H1 (cell line): ENCODE measurements around the gene EXOC5. TPM values are rescaled to one million over a fixed set of nuclear protein-coding genes. Genes with fewer than 3 reads are reported as not detected.

Experiments
- CTCF ChIA-PET: fragments of 300-600 bp; sonication (Branson Sonifier 250); formaldehyde crosslinking; loops from one replicate; lab custom pipeline; 2021; ENCODE audit not compliant: partially characterized antibody; lab: Charles Lee
- POLR2A ChIA-PET: fragments of 300-600 bp; sonication (Branson Sonifier 250); formaldehyde crosslinking; loops from one replicate; lab custom pipeline; 2021; ENCODE audit warnings: inconsistent platforms; ENCODE audit not compliant: partially characterized antibody; lab: Charles Lee
- DNase-seq, 2 experiments: peaks; one replicate each; pipeline versions ENCODE4 v3.0.0 to v3.0.0-alpha.2; 2010 to 2022; ENCODE audit warnings: low spot score in 2 of 2, low read depth in 1 of 2, mixed read lengths in 1 of 2
- FAIRE-seq: peaks from 2 replicates; lab custom pipeline; 2011; peaks lifted over from hg19 to GRCh38; lab: Jason Lieb, UNC
- H2AFZ ChIP-seq: 2 replicates; pipeline ENCODE4 v1.8.1; 2012; ENCODE audit warnings: low read length, inconsistent platforms
- H2AK5ac ChIP-seq: 2 replicates; pipeline ENCODE4 v1.6.1; 2013; ENCODE audit warnings: low read depth, low read length
- H2BK120ac ChIP-seq: replicated peaks from 2 replicates; pipeline ENCODE3; 2013; ENCODE audit warnings: low read depth, low read length, inconsistent platforms
- H2BK12ac ChIP-seq: 2 replicates; pipeline ENCODE4 v1.6.1; 2013; ENCODE audit warnings: low read depth, low read length
- H2BK15ac ChIP-seq: 2 replicates; pipeline ENCODE4 v1.6.1; 2013; ENCODE audit warnings: low read length
- H2BK20ac ChIP-seq: 2 replicates; pipeline ENCODE4 v1.6.1; 2013; ENCODE audit warnings: low read length
- H2BK5ac ChIP-seq: 2 replicates; pipeline ENCODE4 v1.6.1; 2013; ENCODE audit warnings: low read depth, low read length
- H3K14ac ChIP-seq: 2 replicates; pipeline ENCODE4 v1.6.1; 2013; ENCODE audit warnings: inconsistent platforms; ENCODE audit not compliant: insufficient read length
- H3K18ac ChIP-seq: 2 replicates; pipeline ENCODE4 v1.6.1; 2013; ENCODE audit warnings: low read length; ENCODE audit errors: extremely low read depth
- H3K23ac ChIP-seq: 2 replicates; pipeline ENCODE4 v1.6.1; 2013; ENCODE audit warnings: inconsistent platforms; ENCODE audit not compliant: insufficient read length
- H3K23me2 ChIP-seq: 2 replicates; pipeline ENCODE4 v1.6.1; 2013; ENCODE audit warnings: low read depth, low read length
- H3K27ac ChIP-seq: 2 replicates; pipeline ENCODE4 v1.6.1; 2011; ENCODE audit warnings: low read depth, low read length, inconsistent platforms
- H3K27me3 ChIP-seq, 4 experiments: replicated peaks in 1 of 4; 1 replicate in 1 of 4; 2 replicates in 3 of 4; pipeline versions ENCODE4 v1.6.1 to v1.8.1; 2011 to 2013; ENCODE audit warnings: low read length in 3 of 4, mild to moderate bottlenecking in 3 of 4, inconsistent platforms in 2 of 4, mixed read lengths in 2 of 4, moderate library complexity in 1 of 4; ENCODE audit not compliant: control insufficient read depth in 3 of 4, insufficient read depth in 3 of 4; ENCODE audit errors: extremely low read depth in 1 of 4
- H3K36me3 ChIP-seq, 4 experiments: 2 replicates each; pipeline versions ENCODE4 v1.6.1 to v1.8.1; 2011 to 2013; ENCODE audit warnings: mild to moderate bottlenecking in 4 of 4, low read length in 3 of 4, moderate library complexity in 2 of 4, control low read depth in 1 of 4, inconsistent platforms in 1 of 4; ENCODE audit not compliant: insufficient read depth in 4 of 4, control insufficient read depth in 2 of 4
- H3K4ac ChIP-seq: replicated peaks from 2 replicates; pipeline ENCODE3; 2013; ENCODE audit warnings: low read length, low read depth, mixed read lengths, inconsistent platforms; ENCODE audit not compliant: insufficient read length
- H3K4me1 ChIP-seq, 4 experiments: replicated peaks in 1 of 4; 1 replicate in 1 of 4; 2 replicates in 3 of 4; pipeline versions ENCODE4 v1.6.1 to v1.8.1; 2011 to 2013; ENCODE audit warnings: low read length in 3 of 4, inconsistent platforms in 2 of 4, mixed read lengths in 1 of 4; ENCODE audit not compliant: insufficient read depth in 4 of 4, control insufficient read depth in 3 of 4
- H3K4me2 ChIP-seq, 2 experiments: 2 replicates each; pipeline versions ENCODE4 v1.6.1 to v1.8.1; 2011 to 2013; ENCODE audit warnings: low read depth in 2 of 2, low read length in 2 of 2, control low read depth in 1 of 2, inconsistent platforms in 1 of 2, mild to moderate bottlenecking in 1 of 2; ENCODE audit not compliant: insufficient read depth in 1 of 2
- H3K4me3 ChIP-seq, 4 experiments: fragments of 200-600, 300-600 bp in 1 of 4; sonication (generic), shearing (Covaris generic), sonication (Bioruptor Twin) in 1 of 4; 2 replicates each; pipeline versions ENCODE4 v1.5.1 to v1.8.1; 2011 to 2016; ENCODE audit warnings: low read length in 4 of 4, low read depth in 3 of 4, control low read depth in 2 of 4, inconsistent platforms in 2 of 4, mild to moderate bottlenecking in 2 of 4, mixed read lengths in 1 of 4, moderate library complexity in 1 of 4; ENCODE audit not compliant: insufficient read depth in 2 of 4; ENCODE audit errors: extremely low read depth in 1 of 4
- H3K56ac ChIP-seq: replicated peaks from 2 replicates; pipeline ENCODE3; 2013; ENCODE audit warnings: low read depth, mild to moderate bottlenecking, mixed read lengths, low read length, inconsistent platforms; ENCODE audit not compliant: insufficient read length
- H3K79me1 ChIP-seq: 2 replicates; pipeline ENCODE4 v1.6.1; 2013; ENCODE audit warnings: low read depth, low read length, control low read depth
- H3K79me2 ChIP-seq, 2 experiments: 2 replicates each; pipeline versions ENCODE4 v1.6.1 to v1.8.1; 2012 to 2013; ENCODE audit warnings: low read length in 2 of 2, mild to moderate bottlenecking in 2 of 2, inconsistent platforms in 1 of 2; ENCODE audit not compliant: insufficient read depth in 2 of 2, control insufficient read depth in 1 of 2
- H3K9ac ChIP-seq, 4 experiments: replicated peaks in 1 of 4; 1 replicate in 1 of 4; 2 replicates in 3 of 4; pipeline versions ENCODE4 v1.6.1 to v1.8.1; 2011 to 2013; ENCODE audit warnings: low read depth in 3 of 4, low read length in 3 of 4, control low read depth in 2 of 4, mild to moderate bottlenecking in 2 of 4, moderate library complexity in 2 of 4, inconsistent platforms in 1 of 4; ENCODE audit errors: extremely low read depth in 1 of 4
- H3K9me3 ChIP-seq, 2 experiments: 2 replicates each; pipeline versions ENCODE4 v1.6.1 to v1.8.1; 2012 to 2013; ENCODE audit warnings: mild to moderate bottlenecking in 2 of 2, moderate library complexity in 2 of 2, control low read depth in 1 of 2, inconsistent platforms in 1 of 2, low read depth in 1 of 2, low read length in 1 of 2, mixed read lengths in 1 of 2; ENCODE audit not compliant: insufficient read depth in 2 of 2
- H4K20me1 ChIP-seq, 2 experiments: replicated peaks in 1 of 2; 2 replicates each; pipeline versions ENCODE3 to v1.8.1; 2011 to 2013; ENCODE audit warnings: inconsistent platforms in 2 of 2, low read length in 2 of 2, mild to moderate bottlenecking in 1 of 2; ENCODE audit not compliant: insufficient read depth in 2 of 2, control insufficient read depth in 1 of 2
- H4K5ac ChIP-seq: 2 replicates; pipeline ENCODE4 v1.6.1; 2013; ENCODE audit warnings: low read length, low read depth, mixed read lengths, inconsistent platforms; ENCODE audit not compliant: insufficient read length
- H4K8ac ChIP-seq: 2 replicates; pipeline ENCODE4 v1.8.0; 2013; ENCODE audit warnings: mild to moderate bottlenecking, moderate library complexity, low read length, inconsistent platforms; ENCODE audit not compliant: insufficient read depth; ENCODE audit errors: extremely low read depth
- H4K91ac ChIP-seq: replicated peaks from 2 replicates; pipeline ENCODE3; 2013; ENCODE audit warnings: low read length, mixed read lengths, inconsistent platforms; ENCODE audit not compliant: insufficient read length
- BCL11A ChIP-seq, 2 experiments: IDR thresholded peaks; one replicate each; pipeline ENCODE4 v1.6.1; 2011; ENCODE audit warnings: low read depth in 2 of 2, low read length in 2 of 2, mild to moderate bottlenecking in 2 of 2
- CBX5 ChIP-seq: fragments of 300-800, 300-1000 bp; sonication (generic); IDR thresholded peaks from 2 replicates; pipeline ENCODE4 v1.7.1; 2016; ENCODE audit warnings: antibody characterized with exemption, low read length, low read depth
- CHD1 ChIP-seq: IDR thresholded peaks from 2 replicates; pipeline ENCODE4 v1.6.1; 2012; ENCODE audit warnings: low read depth, low read length, improper control_type of control experiment
- CHD2 ChIP-seq: IDR thresholded peaks from 2 replicates; pipeline ENCODE4 v1.6.1; 2012; ENCODE audit warnings: low read length, improper control_type of control experiment
- CREB1 ChIP-seq: IDR thresholded peaks from 2 replicates; pipeline ENCODE4 v1.6.1; 2012; ENCODE audit warnings: inconsistent platforms
- CTCF ChIP-seq, 3 experiments: IDR thresholded peaks; 1 replicate in 2 of 3; 2 replicates in 1 of 3; pipeline versions ENCODE4 v1.5.1 to v1.6.1; 2011; ENCODE audit warnings: low read length in 3 of 3, mild to moderate bottlenecking in 3 of 3, inconsistent platforms in 2 of 3, low read depth in 1 of 3, moderate library complexity in 1 of 3; ENCODE audit not compliant: insufficient read depth in 1 of 3; ENCODE audit errors: control extremely low read depth in 1 of 3
- EP300 ChIP-seq, 2 experiments: IDR thresholded peaks; 1 replicate in 1 of 2; 2 replicates in 1 of 2; pipeline ENCODE4 v1.6.1; 2011 to 2012; ENCODE audit warnings: low read depth in 2 of 2, low read length in 2 of 2, mild to moderate bottlenecking in 2 of 2, borderline replicate concordance in 1 of 2, inconsistent platforms in 1 of 2, moderate library complexity in 1 of 2
- MAX ChIP-seq: IDR thresholded peaks from 2 replicates; pipeline ENCODE4 v1.6.1; 2012; ENCODE audit warnings: inconsistent platforms
- NRF1 ChIP-seq: IDR thresholded peaks from 2 replicates; pipeline ENCODE4 v1.6.1; 2011; ENCODE audit warnings: mild to moderate bottlenecking, low read depth, low read length, improper control_type of control experiment
- SAP30 ChIP-seq: fragments of 300-600 bp; sonication (generic); IDR thresholded peaks from 2 replicates; pipeline ENCODE4 v1.7.1; 2012; ENCODE audit warnings: low read length, moderate library complexity, mild to moderate bottlenecking, inconsistent platforms; ENCODE audit not compliant: insufficient read depth, insufficient replicate concordance
- SP2 ChIP-seq: IDR thresholded peaks from 2 replicates; pipeline ENCODE4 v1.6.1; 2012; ENCODE audit warnings: mild to moderate bottlenecking, low read length, inconsistent platforms
- TEAD4 ChIP-seq: IDR thresholded peaks from 2 replicates; pipeline ENCODE4 v1.6.1; 2012; ENCODE audit warnings: low read depth, low read length, inconsistent platforms, mixed read lengths
- WGBS, 2 experiments: shearing (Covaris generic) in 1 of 2; methylation state at CpG; one replicate each; pipeline versions ENCODE4 v1.1.6 to v1.1.7; 2013 to 2015; ENCODE audit warnings: low lambda C conversion rate in 2 of 2, mixed read lengths in 2 of 2, inconsistent platforms in 1 of 2, low coverage in 1 of 2, missing lambda C conversion rate in 1 of 2; ENCODE audit not compliant: insufficient replicate concordance in 2 of 2, insufficient coverage in 1 of 2, insufficient read length in 1 of 2; ENCODE audit errors: extremely low coverage in 1 of 2, missing lambda C conversion rate in 1 of 2; 5-methylcytosine and 5-hydroxymethylcytosine counted together
- polyA plus RNA-seq, 7 experiments: library from polyadenylated mRNA; depleted of rRNA in 3 of 7; stranded (reverse) in 5 of 7; unstranded in 2 of 7; fragments of >200 nt in 5 of 7; fragments of 200-250 nt in 2 of 7; gene quantifications; 1 replicate in 5 of 7; 2 replicates in 1 of 7; 4 replicates in 1 of 7; pipeline versions ENCODE4 v1.2.1 to v1.2.3, GENCODE V29; 2011 to 2013; ENCODE audit warnings: missing spikeins in 2 of 7, mixed read lengths in 2 of 7
- total RNA-seq: library from RNA; stranded (reverse); fragmentation: NEBNext Ultra II Directional; extraction: Animal tissue kit (Norgen Biotek cat#: 25700); gene quantifications from 2 replicates; pipeline ENCODE4 v1.2.1, GENCODE V29; 2021

The EXOC5 gene
- total and polyA plus RNA-seq, 2 of the 8 experiments (the other 6 are each of a cell fraction or from before 2014, with no cell fraction given) = 23.0 to 86.7 TPM

DNA sequence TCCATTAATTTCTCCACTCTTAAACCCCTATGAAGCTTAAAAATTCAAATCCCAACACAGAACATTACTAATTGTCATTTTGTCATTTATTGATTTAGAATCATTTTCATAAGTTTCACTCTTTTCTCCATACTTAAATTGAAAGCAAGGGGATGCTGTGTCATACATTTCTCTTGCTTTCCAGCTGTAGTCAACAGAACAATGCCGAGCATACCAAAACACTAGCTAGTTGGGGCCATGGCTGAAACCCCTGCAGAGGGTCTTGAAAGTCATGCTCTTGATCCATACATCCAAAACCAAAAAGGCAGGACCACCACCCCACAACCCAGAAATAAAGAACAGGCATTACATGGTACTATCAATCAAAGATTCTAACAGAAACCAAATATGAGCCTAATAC is 9.0 kb downstream of the EXOC5 start:
- CTCF ChIA-PET = no interaction called here
- peaks cover 8% of the 10 kb centered on the region in 2 experiments for H4K20me1 ChIP-seq
- TF ChIP-seq NRF1 = no peak
- TF ChIP-seq CBX5 = no peak
- TF ChIP-seq MAX = no peak
- no peak for TF ChIP-seq CHD2
- TF ChIP-seq CHD1 = no peak
- no peak for TF ChIP-seq CTCF (IDR thresholded peaks at IDR 0.05; ENCODE audit: control extremely low read depth in 1 of 3, insufficient read depth in 1 of 3, low read depth in 1 of 3, low read length in 3 of 3)
- no peak for TF ChIP-seq EP300 (IDR thresholded peaks at IDR 0.05; ENCODE audit: borderline replicate concordance in 1 of 2, low read depth in 2 of 2, low read length in 2 of 2)
- no peak for TF ChIP-seq TEAD4
- no peak for TF ChIP-seq SP2
- TF ChIP-seq BCL11A (IDR thresholded peaks at IDR 0.05; ENCODE audit: low read depth in 2 of 2, low read length in 2 of 2) = no peak
- no peak for TF ChIP-seq SAP30
- no peak for TF ChIP-seq CREB1

More for the DNA sequence above, 9.0 kb downstream of the EXOC5 start:
- Histone ChIP-seq H3K4me1 (peaks cover 0 to 4% (median 1%) of the 10 kb centered on the region in 4 experiments; a peak in 2 of 7 replicates), H3K14ac (no peak overlapping the region), H3K27me3 (no peaks in the 10 kb centered on the region), H3K79me2 (peaks cover 13 to 98% of the 10 kb centered on the region in 2 experiments), H3K18ac (no peak overlapping the region), H2AK5ac (no peak overlapping the region), H3K9ac (no peak overlapping the region), H3K36me3 (peaks cover 0 to 3% (median 1%) of the 10 kb centered on the region in 4 experiments; a peak in 1 of 8 replicates), H4K91ac (no peak overlapping the region), H3K4ac (no peak overlapping the region), H3K27ac (no peak overlapping the region), H3K23me2 (no peaks in the 10 kb centered on the region), H2BK120ac (no peak overlapping the region), H3K23ac (no peak overlapping the region), H3K79me1 (peaks cover 6% of the 10 kb centered on the region), H2BK5ac (no peak overlapping the region), H3K9me3 (no peaks in the 10 kb centered on the region), H2BK20ac (no peak overlapping the region), H2BK12ac (no peak overlapping the region), H3K56ac (no peak overlapping the region), H4K8ac (no peak overlapping the region), H2BK15ac (no peak overlapping the region), H2AFZ (no peak overlapping the region), H4K5ac (no peak overlapping the region), H3K4me3 (no peak overlapping the region), H3K4me2 (no peak overlapping the region)
- 83% methylated on average over 1 of the region's 1 CpG; no CpG with 5 or more reads in 1 of the 2 experiments for WGBS, 2 experiments
- DNase-seq = no peak
- POLR2A ChIA-PET = interaction anchor here (1.3 kb wide), 2 partner anchors 9 to 16 kb away, joined by 4 to 7 read pairs; partner anchors contain the start of genes AP5M1 and EXOC5
- no peak for FAIRE-seq
